ENCODE data around the gene ZNF521.

The ZNF521 gene

GRCh38 chr18:25126751-25127150, 225.2 kb downstream of the ZNF521 start:
- DNase-seq: no peak

GRCh38 chr18:25125680-25126079, 226.3 kb downstream of the ZNF521 start:
- no peak for DNase-seq

GRCh38 chr18:25123438-25124232, 228.3 kb downstream of the ZNF521 start:
- DNase-seq: no peak

- no peak for DNase-seq
Observed at GRCh38 chr18:25121442-25121841, 230.5 kb downstream of the ZNF521 start.

GRCh38 chr18:25113566-25113965, 238.4 kb downstream of the ZNF521 start:
- no peak for DNase-seq

GRCh38 chr18:25112821-25113434, 239.0 kb downstream of the ZNF521 start:
- no peak for DNase-seq

- DNase-seq: peak in 2 of 56 donors; percentile 3 to 11
Observed at GRCh38 chr18:25111377-25112288, 240.3 kb downstream of the ZNF521 start.

GRCh38 chr18:25109484-25109883, 242.5 kb downstream of the ZNF521 start:
- DNase-seq: no peak

- DNase-seq: no peak
Observed at GRCh38 chr18:25103468-25104155, 248.4 kb downstream of the ZNF521 start.

GRCh38 chr18:25102662-25103061, 249.3 kb downstream of the ZNF521 start:
- peak in 4 of 56 donors; percentile 9 to 33 (median 29) for DNase-seq

GRCh38 chr18:25100418-25100817, 251.5 kb downstream of the ZNF521 start:
- no peak for DNase-seq

GRCh38 chr18:25099895-25100294, 252.1 kb downstream of the ZNF521 start:
- no peak for DNase-seq

- no peak for DNase-seq
Observed at GRCh38 chr18:25097569-25098056, 254.4 kb downstream of the ZNF521 start.

- DNase-seq: no peak
Observed at GRCh38 chr18:25097057-25097456, 254.9 kb downstream of the ZNF521 start.

GRCh38 chr18:25093141-25093540, 258.8 kb downstream of the ZNF521 start:
- no peak for DNase-seq

GRCh38 chr18:25089470-25089869, 262.5 kb downstream of the ZNF521 start:
- DNase-seq: no peak

- no peak for DNase-seq
Observed at GRCh38 chr18:25086876-25087275, 265.1 kb downstream of the ZNF521 start.

GRCh38 chr18:25081001-25081400, 271.0 kb downstream of the ZNF521 start:
- no peak for DNase-seq

- no peak for DNase-seq
Observed at GRCh38 chr18:25080211-25080610, 271.8 kb downstream of the ZNF521 start.

GRCh38 chr18:25077944-25078723, 273.8 kb downstream of the ZNF521 start:
- DNase-seq: peak in 4 of 56 donors; percentile 7 to 32 (median 18)
